Panc1 (cell line): ENCODE measurements around the gene LRRC39. TPM values are rescaled to one million over a fixed set of nuclear protein-coding genes. Genes with fewer than 3 reads are reported as not detected.
"Not testable (repeated sequence)": the region's sequence is repeated elsewhere in the genome, so short reads cannot be mapped to it uniquely, and the experiment has no call there.

ENCODE experiments used
- ATAC-seq: fragments of 200-7000 bp; cut with Tn5 transposase; 2 replicates; pipeline ENCODE4 v1.9.1; 2020; ENCODE audit warnings: mild to moderate bottlenecking, moderate library complexity
- BruUV-seq: library from RNA; stranded (reverse); fragments of 400-500 nt; replicated peaks from 2 replicates; lab custom pipeline; 2021; lab: Mats Ljungman, UMichigan
- CTCF ChIA-PET: fragments of 300-600 bp; sonication (Branson Sonifier 250); formaldehyde crosslinking; loops from one replicate; lab custom pipeline; 2022; ENCODE audit warnings: antibody characterized with exemption; lab: Charles Lee
- POLR2A ChIA-PET: fragments of 300-600 bp; sonication (Branson Sonifier 250); formaldehyde crosslinking; loops from one replicate; lab custom pipeline; 2022; ENCODE audit warnings: antibody characterized with exemption; lab: Charles Lee
- DNase-seq: peaks from one replicate; pipeline ENCODE4 v3.0.0-alpha.2; 2010; ENCODE audit warnings: low read depth, low spot score
- H3K27ac ChIP-seq: 2 replicates; pipeline ENCODE4 v1.5.1; 2011; ENCODE audit warnings: mild to moderate bottlenecking, low read length, inconsistent platforms
- H3K27me3 ChIP-seq: fragments of 200-500 bp; sonication (Bioruptor generic); 2 replicates; pipeline ENCODE4 v1.6.0; 2014; ENCODE audit warnings: low read length, inconsistent platforms; ENCODE audit not compliant: control insufficient read depth, insufficient read depth
- H3K36me3 ChIP-seq: fragments of 200-500 bp; sonication (Bioruptor generic); 2 replicates; pipeline ENCODE4 v1.5.1; 2014; ENCODE audit warnings: inconsistent platforms, mild to moderate bottlenecking, low read length, moderate library complexity; ENCODE audit not compliant: control insufficient read depth, insufficient read depth
- H3K4me1 ChIP-seq: 2 replicates; pipeline ENCODE4 v1.5.1; 2011; ENCODE audit warnings: inconsistent platforms, mild to moderate bottlenecking, low read length, moderate library complexity; ENCODE audit not compliant: control insufficient read depth, insufficient read depth
- H3K4me3 ChIP-seq, 2 experiments: 2 replicates each; pipeline ENCODE4 v1.5.1; 2011 to 2012; ENCODE audit warnings: low read depth in 2 of 2, low read length in 2 of 2, mild to moderate bottlenecking in 2 of 2, inconsistent platforms in 1 of 2, moderate library complexity in 1 of 2
- H3K9me3 ChIP-seq: fragments of 200-500 bp; sonication (Bioruptor generic); 2 replicates; pipeline ENCODE4 v1.5.1; 2014; ENCODE audit warnings: low read depth, mild to moderate bottlenecking, inconsistent platforms, low read length, moderate library complexity; ENCODE audit not compliant: control insufficient read depth, insufficient read depth
- POLR2AphosphoS5 ChIP-seq: IDR thresholded peaks from 2 replicates; pipeline ENCODE4 v1.6.1; 2012; ENCODE audit warnings: mild to moderate bottlenecking, low read depth, low read length, moderate library complexity
- REST ChIP-seq, 2 experiments: IDR thresholded peaks; 2 replicates each; pipeline ENCODE4 v1.6.1; 2011 to 2012; ENCODE audit warnings: low read depth in 2 of 2, control low read depth in 1 of 2, low read length in 1 of 2, mild to moderate bottlenecking in 1 of 2, moderate library complexity in 1 of 2; ENCODE audit not compliant: insufficient read depth in 1 of 2
- SIN3A ChIP-seq: IDR thresholded peaks from 2 replicates; pipeline ENCODE4 v1.6.1; 2012; ENCODE audit warnings: low read depth, mild to moderate bottlenecking, low read length, moderate library complexity, borderline replicate concordance; ENCODE audit not compliant: insufficient read depth
- TCF7L2 ChIP-seq: IDR thresholded peaks from 2 replicates; pipeline ENCODE4 v1.6.1; 2011; ENCODE audit warnings: mild to moderate bottlenecking, low read depth, low read length, inconsistent platforms
- in situ Hi-C: cut with HindIII; loops from 2 replicates; pipeline ENCODE4 v1.10.0; 2016; ENCODE audit warnings: low sequenced_read_pairs, low pct_unique_long_range_greater_than_20kb
- intact Hi-C: fragments of 100-400 bp; cut with micrococcal nuclease; formaldehyde crosslinking; loops from one replicate; pipeline ENCODE4 v1.10.0; 2022; ENCODE audit not compliant: unreplicated experiment
- total RNA-seq: library from RNA; stranded (reverse); gene quantifications from one replicate; pipeline ENCODE4 v1.2.1, GENCODE V29; 2021; ENCODE audit not compliant: unreplicated experiment
- TF ChIP-seq, protein P1 (sequence below): fragments of 450-650 bp; IDR thresholded peaks from 2 replicates; pipeline ENCODE4 v1.5.1; 2017; ENCODE audit warnings: mild to moderate bottlenecking

LRRC39 gene
- total RNA-seq, 1 experiment from 2014 or later = 0.26 TPM

DNA sequence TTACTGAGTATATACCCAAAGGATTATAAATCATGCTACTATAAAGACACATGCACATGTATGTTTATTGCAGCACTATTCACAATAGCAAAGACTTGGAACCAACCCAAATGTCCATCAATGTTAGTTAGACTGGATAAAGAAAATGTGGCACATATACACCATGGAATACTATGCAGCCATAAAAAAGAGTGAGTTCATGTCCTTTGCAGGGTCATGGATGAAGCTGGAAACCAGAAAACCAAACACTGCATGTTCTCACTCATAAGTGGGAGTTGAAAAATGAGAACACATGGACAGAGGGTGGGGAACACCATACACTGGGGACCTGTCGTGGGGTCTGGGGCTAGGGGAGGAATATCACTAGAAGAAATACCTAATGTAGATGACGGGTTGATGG, 27.5 kb upstream of the LRRC39 start:
- H3K9me3 ChIP-seq, H3K4me3 ChIP-seq, intact Hi-C loops, CTCF ChIA-PET, POLR2A ChIA-PET, DNase-seq, H3K27me3 ChIP-seq, H3K36me3 ChIP-seq, ATAC-seq, H3K27ac ChIP-seq, H3K4me1 ChIP-seq, BruUV-seq, in situ Hi-C loops: not testable (repeated sequence)

GRCh38 chr1:100205103-100205502, 27.0 kb upstream of the LRRC39 start:
- BruUV-seq, H3K36me3 ChIP-seq, H3K9me3 ChIP-seq, intact Hi-C loops, POLR2A ChIA-PET, H3K4me3 ChIP-seq, CTCF ChIA-PET, DNase-seq, ATAC-seq, H3K4me1 ChIP-seq, H3K27me3 ChIP-seq, in situ Hi-C loops, H3K27ac ChIP-seq: not testable (repeated sequence)

DNA sequence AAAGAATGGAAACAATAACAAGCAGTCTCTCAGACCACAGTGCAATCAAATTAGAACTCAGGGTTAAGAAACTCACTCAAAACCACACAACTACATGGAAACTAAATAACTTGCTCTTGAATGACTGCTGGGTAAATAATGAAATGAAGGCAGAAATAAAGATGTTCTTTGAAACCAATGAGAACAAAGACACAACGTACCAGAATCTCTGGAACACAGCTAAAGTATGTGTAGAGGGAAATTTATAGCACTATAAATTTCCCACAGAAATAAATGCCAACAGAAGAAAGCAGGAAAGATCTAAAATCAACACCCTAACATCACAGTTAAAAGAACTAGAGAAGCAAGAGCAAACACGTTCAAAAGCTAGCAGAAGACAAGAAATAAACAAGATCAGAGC, 24.6 kb upstream of the LRRC39 start:
- H3K4me1 ChIP-seq, in situ Hi-C loops, ATAC-seq, DNase-seq, POLR2A ChIA-PET, H3K27me3 ChIP-seq, H3K36me3 ChIP-seq, H3K9me3 ChIP-seq, intact Hi-C loops, H3K27ac ChIP-seq, CTCF ChIA-PET, BruUV-seq, H3K4me3 ChIP-seq: not testable (repeated sequence)

DNA sequence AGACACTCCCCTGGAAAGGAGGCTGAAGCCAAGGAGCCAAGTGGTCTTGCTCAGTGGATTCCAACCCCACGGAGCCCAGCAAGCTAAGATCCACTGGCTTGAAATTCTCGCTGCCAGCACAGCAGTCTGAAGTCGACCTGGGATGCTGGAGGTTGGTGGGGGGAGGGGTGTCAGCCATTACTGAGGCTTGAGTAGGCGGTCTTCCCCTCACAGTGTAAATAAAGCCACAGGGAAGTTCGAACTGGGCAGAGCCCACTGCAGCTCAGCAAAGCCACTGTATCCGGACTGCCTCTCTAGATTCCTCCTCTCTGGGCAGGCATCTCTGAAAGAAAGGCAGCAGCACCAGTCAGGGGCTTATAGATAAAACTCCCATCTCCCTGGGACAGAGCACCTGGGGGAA, 22.0 kb upstream of the LRRC39 start:
- H3K36me3 ChIP-seq, CTCF ChIA-PET: not testable (repeated sequence)

GRCh38 chr1:100198596-100198995, 20.5 kb upstream of the LRRC39 start:
- H3K36me3 ChIP-seq = no peaks in the 10 kb centered on the region
- no peak overlapping the region for H3K27ac ChIP-seq
- CTCF ChIA-PET = no interaction called here
- H3K4me3 ChIP-seq = no peak overlapping the region
- DNase-seq (no peak), ATAC-seq (no peak)
- BruUV-seq = no TSS peak
- H3K27me3 ChIP-seq = no peaks in the 10 kb centered on the region
- TF ChIP-seq POLR2AphosphoS5 (no peak), SIN3A (no peak), TCF7L2 (no peak), REST (IDR thresholded peaks at IDR 0.05; ENCODE audit: insufficient read depth in 1 of 2, low read depth in 2 of 2, low read length in 1 of 2) (no peak)
- TF ChIP-seq, protein P1, sequence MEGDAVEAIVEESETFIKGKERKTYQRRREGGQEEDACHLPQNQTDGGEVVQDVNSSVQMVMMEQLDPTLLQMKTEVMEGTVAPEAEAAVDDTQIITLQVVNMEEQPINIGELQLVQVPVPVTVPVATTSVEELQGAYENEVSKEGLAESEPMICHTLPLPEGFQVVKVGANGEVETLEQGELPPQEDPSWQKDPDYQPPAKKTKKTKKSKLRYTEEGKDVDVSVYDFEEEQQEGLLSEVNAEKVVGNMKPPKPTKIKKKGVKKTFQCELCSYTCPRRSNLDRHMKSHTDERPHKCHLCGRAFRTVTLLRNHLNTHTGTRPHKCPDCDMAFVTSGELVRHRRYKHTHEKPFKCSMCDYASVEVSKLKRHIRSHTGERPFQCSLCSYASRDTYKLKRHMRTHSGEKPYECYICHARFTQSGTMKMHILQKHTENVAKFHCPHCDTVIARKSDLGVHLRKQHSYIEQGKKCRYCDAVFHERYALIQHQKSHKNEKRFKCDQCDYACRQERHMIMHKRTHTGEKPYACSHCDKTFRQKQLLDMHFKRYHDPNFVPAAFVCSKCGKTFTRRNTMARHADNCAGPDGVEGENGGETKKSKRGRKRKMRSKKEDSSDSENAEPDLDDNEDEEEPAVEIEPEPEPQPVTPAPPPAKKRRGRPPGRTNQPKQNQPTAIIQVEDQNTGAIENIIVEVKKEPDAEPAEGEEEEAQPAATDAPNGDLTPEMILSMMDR = no peak
- intact Hi-C loops = no loop called here
- no peaks in the 10 kb centered on the region for H3K9me3 ChIP-seq
- H3K4me1 ChIP-seq = no peaks in the 10 kb centered on the region
- POLR2A ChIA-PET = no interaction called here
- in situ Hi-C loops = no loop called here

More for the DNA sequence above, 22.0 kb upstream of the LRRC39 start:
- H3K4me1 ChIP-seq, ATAC-seq, H3K9me3 ChIP-seq, intact Hi-C loops, POLR2A ChIA-PET, H3K4me3 ChIP-seq, BruUV-seq, H3K27me3 ChIP-seq, DNase-seq, in situ Hi-C loops, H3K27ac ChIP-seq: not testable (repeated sequence)
